ENCODE measurements around the gene DSTN.

The DSTN gene

GRCh38 chr20:17644451-17644850 is 74.6 kb downstream of the DSTN start:
- DNase-seq (ENCODE audit: low read depth), result no peak
- TF ChIP-seq CTCF (conservative IDR thresholded peaks at IDR 0.05; ENCODE audit: low read depth, low read length), result no peak
- H3K4me3 ChIP-seq (ENCODE audit: low read length), result no peak overlapping the region

GRCh38 chr20:17645010-17645409 is 75.1 kb downstream of the DSTN start:
- TF ChIP-seq CTCF (conservative IDR thresholded peaks at IDR 0.05; ENCODE audit: low read depth, low read length), result no peak
- no peak overlapping the region for H3K4me3 ChIP-seq (ENCODE audit: low read length)
- DNase-seq (ENCODE audit: low read depth), result no peak

GRCh38 chr20:17645546-17646208 is 75.8 kb downstream of the DSTN start:
- DNase-seq (ENCODE audit: low read depth), result no peak
- no peak overlapping the region for H3K4me3 ChIP-seq (ENCODE audit: low read length)
- no peak for TF ChIP-seq CTCF (conservative IDR thresholded peaks at IDR 0.05; ENCODE audit: low read depth, low read length)

GRCh38 chr20:17646209-17646960 is 76.5 kb downstream of the DSTN start:
- TF ChIP-seq CTCF (conservative IDR thresholded peaks at IDR 0.05; ENCODE audit: low read depth, low read length), result no peak
- no peak for DNase-seq (ENCODE audit: low read depth)
- no peak overlapping the region for H3K4me3 ChIP-seq (ENCODE audit: low read length)

GRCh38 chr20:17646961-17647301 is 77.1 kb downstream of the DSTN start:
- no peak for TF ChIP-seq CTCF (conservative IDR thresholded peaks at IDR 0.05; ENCODE audit: low read depth, low read length)
- no peak for DNase-seq (ENCODE audit: low read depth)

GRCh38 chr20:17647391-17648314 is 77.8 kb downstream of the DSTN start:
- no peak overlapping the region for H3K4me3 ChIP-seq (ENCODE audit: low read length)
- DNase-seq (ENCODE audit: low read depth), result no peak
- no peak for TF ChIP-seq CTCF (conservative IDR thresholded peaks at IDR 0.05; ENCODE audit: low read depth, low read length)

More at GRCh38 chr20:17646961-17647301, 77.1 kb downstream of the DSTN start:
- no peak overlapping the region for H3K4me3 ChIP-seq (ENCODE audit: low read length)
